Stomach (tissue), 9 donors: ENCODE data around the gene CSF1. TPM values are rescaled to one million over a fixed set of nuclear protein-coding genes. Genes with fewer than 3 reads are reported as not detected.

Experiments
- DNase-seq, 2 donors: peaks; one replicate each; pipeline versions ENCODE4 v3.0.0 to v3.0.0-alpha.2; 2013 to 2019
- H3K27ac ChIP-seq, 5 donors: fragments of 200-600 bp in 4 of 5; sonication (generic) in 4 of 5; one replicate each; pipeline ENCODE4 v1.5.1; 2013 to 2019; ENCODE audit warnings: mild to moderate bottlenecking in 1 of 5, moderate library complexity in 1 of 5
- H3K27me3 ChIP-seq, 3 donors: fragments of 200-600 bp; sonication (generic); one replicate each; pipeline ENCODE4 v1.5.1; 2017 to 2019; ENCODE audit warnings: mixed run types in 1 of 3
- H3K36me3 ChIP-seq, 4 donors: fragments of 200-600 bp; sonication (generic); 1 replicate in 3 of 4; 2 replicates in 1 of 4; pipeline ENCODE4 v1.5.1; 2016 to 2019
- H3K4me1 ChIP-seq, 4 donors: fragments of 200-600 bp; sonication (generic); one replicate each; pipeline ENCODE4 v1.5.1; 2016 to 2019
- H3K4me3 ChIP-seq, 4 donors: fragments of 200-600 bp; sonication (generic) in 3 of 4; one replicate each; pipeline ENCODE4 v1.5.1; 2016 to 2019; ENCODE audit warnings: mild to moderate bottlenecking in 1 of 4
- H3K9me3 ChIP-seq, 4 donors: fragments of 200-600 bp; sonication (generic); one replicate each; pipeline ENCODE4 v1.5.1; 2016 to 2019
- CTCF ChIP-seq, 7 experiments: fragments of 450-650 bp in 4 of 7; fragments of 200-600 bp in 3 of 7; sonication (generic) in 3 of 7; IDR thresholded peaks; one replicate each; pipeline ENCODE4 v1.5.1; 2016 to 2019; ENCODE audit warnings: antibody characterized with exemption in 7 of 7, control low read depth in 2 of 7, mild to moderate bottlenecking in 1 of 7
- EP300 ChIP-seq: sonication (generic); formaldehyde crosslinking; IDR thresholded peaks from one replicate; pipeline ENCODE4 v1.6.1; 2017; ENCODE audit warnings: antibody characterized with exemption
- POLR2A ChIP-seq, 4 donors: fragments of 450-650 bp; IDR thresholded peaks; one replicate each; pipeline ENCODE4 v1.6.1; 2016; ENCODE audit warnings: antibody characterized with exemption in 4 of 4, control low read depth in 2 of 4, mild to moderate bottlenecking in 1 of 4, moderate library complexity in 1 of 4
- POLR2AphosphoS5 ChIP-seq, 3 donors: sonication (generic); formaldehyde crosslinking; IDR thresholded peaks; one replicate each; pipeline ENCODE4 v1.6.1; 2016; ENCODE audit warnings: antibody characterized with exemption in 3 of 3
- WGBS, 5 donors: extraction: QIAGEN DNeasy Blood & Tissue Kit in 3 of 5; methylation state at CpG; one replicate each; pipeline versions ENCODE4 v1.1.5 to v1.1.7; 2013 to 2018; 5-methylcytosine and 5-hydroxymethylcytosine counted together
- intact Hi-C: fragments of 100-400 bp; cut with DNase I; formaldehyde crosslinking; loops from one replicate; pipeline ENCODE4 v1.15.1; 2023; ENCODE audit warnings: low total_unique reads
- polyA plus RNA-seq, 3 donors: library from polyadenylated mRNA; stranded (reverse); fragments of 200-250 nt; gene quantifications; one replicate each; pipeline ENCODE4 v1.2.3, GENCODE V29; 2013
- total RNA-seq, 5 donors: library from RNA; depleted of rRNA; stranded (reverse); fragments of >200 nt; gene quantifications; one replicate each; pipeline versions ENCODE4 v1.1.0 to v1.2.3, GENCODE V29; 2014 to 2016
- donor health status: healthy with polysubstance abuse.
- donor health status: Bipolar disorder and iron deficiency.
- donor health status: healthy.

CSF1 gene
- total and polyA plus RNA-seq, 8 donors = 6.6 to 82.3 (median 11.9) TPM

GRCh38 chr1:109914587-109915240, 4.1 kb downstream of the CSF1 start:
- TF ChIP-seq POLR2AphosphoS5 (IDR thresholded peaks at IDR 0.05) (peak in 1 of 3 donors; percentile 41), EP300 (no peak)
- H3K4me1 ChIP-seq = peaks cover 44 to 83% (median 55%) of the 10 kb centered on the region in 4 donors
- peaks cover 29 to 52% (median 48%) of the 10 kb centered on the region in 4 donors for H3K36me3 ChIP-seq
- peak overlapping the region in 1 of 4 donors; percentile 91 for H3K4me3 ChIP-seq
- DNase-seq = no peak
- WGBS, 5 donors = 66 to 86% (median 83%) methylated on average over 4 to 6 of the region's 6 CpGs
- H3K9me3 ChIP-seq = no peaks in the 10 kb centered on the region
- H3K27me3 ChIP-seq = no peaks in the 10 kb centered on the region
- H3K27ac ChIP-seq = peak overlapping the region in 3 of 5 donors; percentile 48 to 92 (median 86)
- intact Hi-C loops = no loop called here

GRCh38 chr1:109917051-109917767, 6.6 kb downstream of the CSF1 start:
- 90 to 97% (median 92%) methylated on average over 9 of the region's 9 CpGs for WGBS, 5 donors
- no peak for DNase-seq
- no peak for TF ChIP-seq EP300
- no peak for TF ChIP-seq CTCF (IDR thresholded peaks at IDR 0.05)
- no peak for TF ChIP-seq POLR2AphosphoS5 (IDR thresholded peaks at IDR 0.05)
- TF ChIP-seq POLR2A (IDR thresholded peaks at IDR 0.05) = no peak
- Histone ChIP-seq H3K27ac (peak overlapping the region in 3 of 5 donors; percentile 6 to 35 (median 19)), H3K9me3 (no peaks in the 10 kb centered on the region), H3K4me3 (no peak overlapping the region), H3K36me3 (peaks cover 51 to 77% (median 73%) of the 10 kb centered on the region in 4 donors), H3K27me3 (no peaks in the 10 kb centered on the region), H3K4me1 (peaks cover 26 to 66% (median 40%) of the 10 kb centered on the region in 4 donors)
- intact Hi-C loops = no loop called here

GRCh38 chr1:109917768-109918606, 7.3 kb downstream of the CSF1 start:
- 67 to 81% (median 80%) methylated on average over 6 of the region's 6 CpGs for WGBS, 5 donors
- no peaks in the 10 kb centered on the region for H3K27me3 ChIP-seq
- no peak for TF ChIP-seq EP300
- no peak for TF ChIP-seq CTCF (IDR thresholded peaks at IDR 0.05)
- TF ChIP-seq POLR2AphosphoS5 (IDR thresholded peaks at IDR 0.05) = peak in 1 of 3 donors; percentile 24
- no peak for TF ChIP-seq POLR2A (IDR thresholded peaks at IDR 0.05)
- peaks cover 19 to 62% (median 33%) of the 10 kb centered on the region in 4 donors for H3K4me1 ChIP-seq
- no peak overlapping the region for H3K4me3 ChIP-seq
- intact Hi-C loops = no loop called here
- H3K27ac ChIP-seq = peak overlapping the region in 4 of 5 donors; percentile 6 to 29 (median 14)
- no peaks in the 10 kb centered on the region for H3K9me3 ChIP-seq
- peaks cover 58 to 85% (median 81%) of the 10 kb centered on the region in 4 donors for H3K36me3 ChIP-seq
- no peak for DNase-seq

GRCh38 chr1:109918671-109919070, 8.0 kb downstream of the CSF1 start:
- 91 to 95% (median 93%) methylated on average over 7 of the region's 7 CpGs for WGBS, 5 donors
- H3K4me1 ChIP-seq = peaks cover 12 to 60% (median 27%) of the 10 kb centered on the region in 4 donors
- no peak overlapping the region for H3K4me3 ChIP-seq
- peak overlapping the region in 1 of 5 donors; percentile 10 for H3K27ac ChIP-seq
- DNase-seq = no peak
- intact Hi-C loops = no loop called here
- TF ChIP-seq POLR2A (IDR thresholded peaks at IDR 0.05) = no peak
- TF ChIP-seq CTCF (IDR thresholded peaks at IDR 0.05) = no peak
- TF ChIP-seq POLR2AphosphoS5 (IDR thresholded peaks at IDR 0.05) = no peak
- no peak for TF ChIP-seq EP300
- H3K36me3 ChIP-seq = peaks cover 64 to 92% (median 88%) of the 10 kb centered on the region in 4 donors
- no peaks in the 10 kb centered on the region for H3K9me3 ChIP-seq
- H3K27me3 ChIP-seq = no peaks in the 10 kb centered on the region
